BJ (cell line): ENCODE data around the gene DRC7. TPM values are rescaled to one million over a fixed set of nuclear protein-coding genes. Genes with fewer than 3 reads are reported as not detected.

Experiments
- CTCF ChIA-PET: fragments of 350-600 bp; formaldehyde crosslinking; extraction: SDS; loops from one replicate; lab custom pipeline; 2021; ENCODE audit warnings: antibody characterized with exemption, inconsistent platforms; lab: Yijun Ruan, JAX
- POLR2A ChIA-PET: fragments of 300-600 bp; sonication (Branson Sonifier 250); formaldehyde crosslinking; extraction: SDS; loops from one replicate; lab custom pipeline; 2021; ENCODE audit warnings: antibody characterized with exemption; lab: Charles Lee
- DNase-seq: peaks from one replicate; pipeline ENCODE4 v3.0.0-alpha.2; 2011; ENCODE audit warnings: low read depth
- H3K27me3 ChIP-seq: 2 replicates; pipeline ENCODE4 v1.6.0; 2011; ENCODE audit warnings: low read length; ENCODE audit not compliant: control insufficient read depth, insufficient read depth
- H3K36me3 ChIP-seq: 2 replicates; pipeline ENCODE4 v1.5.1; 2011; ENCODE audit warnings: low read length; ENCODE audit not compliant: control insufficient read depth, insufficient read depth
- H3K4me3 ChIP-seq: 2 replicates; pipeline ENCODE4 v1.5.1; 2011; ENCODE audit warnings: low read depth, mild to moderate bottlenecking, control low read depth, low read length
- CTCF ChIP-seq: IDR thresholded peaks from 2 replicates; pipeline ENCODE4 v1.5.1; 2011; ENCODE audit warnings: low read depth, mild to moderate bottlenecking, control low read depth, inconsistent platforms, low read length, moderate library complexity; ENCODE audit not compliant: insufficient read depth
- polyA plus RNA-seq: library from polyadenylated mRNA; depleted of rRNA; stranded (reverse); fragments of >200 nt; gene quantifications from 2 replicates; pipeline ENCODE4 v1.2.3, GENCODE V29; 2011

Gene DRC7
- polyA plus RNA-seq, 1 experiment = not detected

DNA sequence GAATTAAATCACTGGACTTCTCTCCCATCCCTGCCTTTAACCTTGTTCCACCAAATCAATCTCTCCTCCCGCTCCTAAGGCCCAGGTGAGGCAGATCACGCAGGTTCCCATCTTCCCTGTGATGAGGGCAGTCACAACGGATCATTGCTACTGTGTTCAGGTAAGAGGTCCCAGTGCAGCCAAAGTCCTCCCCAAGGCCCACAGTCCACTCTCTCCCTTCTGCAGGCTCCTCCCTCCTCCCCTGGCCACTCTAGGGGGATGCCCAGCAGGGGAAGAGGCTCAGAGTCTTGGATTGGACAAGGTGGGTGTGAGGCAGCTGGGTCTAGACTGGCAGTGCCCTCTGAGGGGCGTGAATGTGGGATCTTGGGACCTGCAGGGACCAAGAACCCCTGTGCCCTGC lies 29.1 kb upstream of the DRC7 start:
- peaks cover 2% of the 10 kb centered on the region; the same call in 1 of the 2 replicates for H3K27me3 ChIP-seq
- no peak for TF ChIP-seq CTCF
- CTCF ChIA-PET = interaction anchor here (0.7 to 1.3 kb wide), 3 partner anchors 13 to 75 kb away, joined by 3 to 4 read pairs (median 3); no protein-coding TSS in a partner anchor
- no peak overlapping the region for H3K4me3 ChIP-seq
- no peak for DNase-seq
- no peaks in the 10 kb centered on the region for H3K36me3 ChIP-seq
- POLR2A ChIA-PET = no interaction called here

GRCh38 chr16:57666353-57667047 lies 28.1 kb upstream of the DRC7 start:
- TF ChIP-seq CTCF = no peak
- Histone ChIP-seq H3K4me3 (no peak overlapping the region), H3K27me3 (peaks cover 2% of the 10 kb centered on the region; the same call in 1 of the 2 replicates), H3K36me3 (no peaks in the 10 kb centered on the region)
- no peak for DNase-seq
- POLR2A ChIA-PET = no interaction called here
- CTCF ChIA-PET = no interaction called here

GRCh38 chr16:57667048-57667525 lies 27.5 kb upstream of the DRC7 start:
- Histone ChIP-seq H3K4me3 (no peak overlapping the region), H3K36me3 (no peaks in the 10 kb centered on the region), H3K27me3 (peaks cover 2% of the 10 kb centered on the region; the same call in 1 of the 2 replicates)
- CTCF ChIA-PET = no interaction called here
- POLR2A ChIA-PET = no interaction called here
- no peak for DNase-seq
- TF ChIP-seq CTCF = no peak

- TF ChIP-seq CTCF = no peak
- Histone ChIP-seq H3K4me3 (no peak overlapping the region), H3K27me3 (peaks cover 2% of the 10 kb centered on the region; the same call in 1 of the 2 replicates), H3K36me3 (no peaks in the 10 kb centered on the region)
- ChIA-PET CTCF (interaction anchor here (0.7 to 1.0 kb wide), 2 partner anchors 18 to 102 kb away, joined by 3 read pairs; no protein-coding TSS in a partner anchor), POLR2A (no interaction called here)
- no peak for DNase-seq
Measured at GRCh38 chr16:57667526-57668262, 26.9 kb upstream of the DRC7 start.

- POLR2A ChIA-PET = no interaction called here
- TF ChIP-seq CTCF = no peak
- Histone ChIP-seq H3K36me3 (no peaks in the 10 kb centered on the region), H3K27me3 (peaks cover 7% of the 10 kb centered on the region; the same call in 1 of the 2 replicates), H3K4me3 (no peak within 1 kb of the TSS)
- CTCF ChIA-PET = interaction anchor here (0.7 to 1.0 kb wide), 2 partner anchors 19 to 102 kb away, joined by 3 read pairs; no protein-coding TSS in a partner anchor
- DNase-seq = no peak
Measured at GRCh38 chr16:57668263-57668571, 26.4 kb upstream of the DRC7 start, which contains the start of gene ADGRG3. TSS of gene ADGRG3 (plus strand) at chr16:57668306. CDS start at chr16:57668348, 42 bp downstream.
